AG04450 (cell line): ENCODE data around the gene ABCA2. TPM values are rescaled to one million over a fixed set of nuclear protein-coding genes. Genes with fewer than 3 reads are reported as not detected.
A peak's percentile ranks its signal among the peaks of the same experiment; 100 is the strongest.

Experiments
- CTCF ChIA-PET: fragments of 300-600, 350-600 bp; formaldehyde crosslinking; extraction: SDS; loops from one replicate; lab custom pipeline; 2022; ENCODE audit warnings: antibody characterized with exemption, inconsistent platforms; lab: Charles Lee
- POLR2A ChIA-PET: fragments of 350-600 bp; formaldehyde crosslinking; extraction: SDS; loops from one replicate; lab custom pipeline; 2021; ENCODE audit warnings: antibody characterized with exemption, inconsistent platforms; lab: Yijun Ruan, JAX
- DNase-seq: peaks from one replicate; pipeline ENCODE4 v3.0.0-alpha.2; 2011; ENCODE audit warnings: low read depth, low spot score
- H3K27ac ChIP-seq: one replicate; pipeline ENCODE4 v1.5.1; 2012; ENCODE audit warnings: low read depth, low read length, control low read depth
- H3K27me3 ChIP-seq: one replicate; pipeline ENCODE4 v1.6.0; 2012; ENCODE audit warnings: low read length; ENCODE audit not compliant: control insufficient read depth, insufficient read depth
- H3K4me3 ChIP-seq: 2 replicates; pipeline ENCODE4 v1.5.1; 2011; ENCODE audit warnings: mild to moderate bottlenecking, low read depth, low read length, control low read depth
- H3K9me3 ChIP-seq: 2 replicates; pipeline ENCODE4 v1.5.1; 2012; ENCODE audit warnings: low read length; ENCODE audit not compliant: control insufficient read depth, insufficient read depth
- polyA minus RNA-seq: library from RNA; depleted of rRNA, polyadenylated mRNA; stranded (reverse); fragments of >200 nt; gene quantifications from 2 replicates; pipeline ENCODE4 v1.2.3, GENCODE V29; 2011; rRNA and poly(A)+ RNA removed
- polyA plus RNA-seq: library from polyadenylated mRNA; depleted of rRNA; stranded (reverse); fragments of >200 nt; gene quantifications from 2 replicates; pipeline ENCODE4 v1.2.3, GENCODE V29; 2011; rRNA removed
- TF ChIP-seq, protein P1 (sequence below): IDR thresholded peaks from 2 replicates; pipeline ENCODE4 v1.5.1; 2011; ENCODE audit warnings: low read depth, low read length, control low read depth, inconsistent platforms

The ABCA2 gene, protein sequence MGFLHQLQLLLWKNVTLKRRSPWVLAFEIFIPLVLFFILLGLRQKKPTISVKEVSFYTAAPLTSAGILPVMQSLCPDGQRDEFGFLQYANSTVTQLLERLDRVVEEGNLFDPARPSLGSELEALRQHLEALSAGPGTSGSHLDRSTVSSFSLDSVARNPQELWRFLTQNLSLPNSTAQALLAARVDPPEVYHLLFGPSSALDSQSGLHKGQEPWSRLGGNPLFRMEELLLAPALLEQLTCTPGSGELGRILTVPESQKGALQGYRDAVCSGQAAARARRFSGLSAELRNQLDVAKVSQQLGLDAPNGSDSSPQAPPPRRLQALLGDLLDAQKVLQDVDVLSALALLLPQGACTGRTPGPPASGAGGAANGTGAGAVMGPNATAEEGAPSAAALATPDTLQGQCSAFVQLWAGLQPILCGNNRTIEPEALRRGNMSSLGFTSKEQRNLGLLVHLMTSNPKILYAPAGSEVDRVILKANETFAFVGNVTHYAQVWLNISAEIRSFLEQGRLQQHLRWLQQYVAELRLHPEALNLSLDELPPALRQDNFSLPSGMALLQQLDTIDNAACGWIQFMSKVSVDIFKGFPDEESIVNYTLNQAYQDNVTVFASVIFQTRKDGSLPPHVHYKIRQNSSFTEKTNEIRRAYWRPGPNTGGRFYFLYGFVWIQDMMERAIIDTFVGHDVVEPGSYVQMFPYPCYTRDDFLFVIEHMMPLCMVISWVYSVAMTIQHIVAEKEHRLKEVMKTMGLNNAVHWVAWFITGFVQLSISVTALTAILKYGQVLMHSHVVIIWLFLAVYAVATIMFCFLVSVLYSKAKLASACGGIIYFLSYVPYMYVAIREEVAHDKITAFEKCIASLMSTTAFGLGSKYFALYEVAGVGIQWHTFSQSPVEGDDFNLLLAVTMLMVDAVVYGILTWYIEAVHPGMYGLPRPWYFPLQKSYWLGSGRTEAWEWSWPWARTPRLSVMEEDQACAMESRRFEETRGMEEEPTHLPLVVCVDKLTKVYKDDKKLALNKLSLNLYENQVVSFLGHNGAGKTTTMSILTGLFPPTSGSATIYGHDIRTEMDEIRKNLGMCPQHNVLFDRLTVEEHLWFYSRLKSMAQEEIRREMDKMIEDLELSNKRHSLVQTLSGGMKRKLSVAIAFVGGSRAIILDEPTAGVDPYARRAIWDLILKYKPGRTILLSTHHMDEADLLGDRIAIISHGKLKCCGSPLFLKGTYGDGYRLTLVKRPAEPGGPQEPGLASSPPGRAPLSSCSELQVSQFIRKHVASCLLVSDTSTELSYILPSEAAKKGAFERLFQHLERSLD (N-terminal part only)
- polyA plus RNA-seq = 4.7 and 8.8 TPM in 2 replicates
- 9.0 and 17.7 TPM in 2 replicates for polyA minus RNA-seq

DNA sequence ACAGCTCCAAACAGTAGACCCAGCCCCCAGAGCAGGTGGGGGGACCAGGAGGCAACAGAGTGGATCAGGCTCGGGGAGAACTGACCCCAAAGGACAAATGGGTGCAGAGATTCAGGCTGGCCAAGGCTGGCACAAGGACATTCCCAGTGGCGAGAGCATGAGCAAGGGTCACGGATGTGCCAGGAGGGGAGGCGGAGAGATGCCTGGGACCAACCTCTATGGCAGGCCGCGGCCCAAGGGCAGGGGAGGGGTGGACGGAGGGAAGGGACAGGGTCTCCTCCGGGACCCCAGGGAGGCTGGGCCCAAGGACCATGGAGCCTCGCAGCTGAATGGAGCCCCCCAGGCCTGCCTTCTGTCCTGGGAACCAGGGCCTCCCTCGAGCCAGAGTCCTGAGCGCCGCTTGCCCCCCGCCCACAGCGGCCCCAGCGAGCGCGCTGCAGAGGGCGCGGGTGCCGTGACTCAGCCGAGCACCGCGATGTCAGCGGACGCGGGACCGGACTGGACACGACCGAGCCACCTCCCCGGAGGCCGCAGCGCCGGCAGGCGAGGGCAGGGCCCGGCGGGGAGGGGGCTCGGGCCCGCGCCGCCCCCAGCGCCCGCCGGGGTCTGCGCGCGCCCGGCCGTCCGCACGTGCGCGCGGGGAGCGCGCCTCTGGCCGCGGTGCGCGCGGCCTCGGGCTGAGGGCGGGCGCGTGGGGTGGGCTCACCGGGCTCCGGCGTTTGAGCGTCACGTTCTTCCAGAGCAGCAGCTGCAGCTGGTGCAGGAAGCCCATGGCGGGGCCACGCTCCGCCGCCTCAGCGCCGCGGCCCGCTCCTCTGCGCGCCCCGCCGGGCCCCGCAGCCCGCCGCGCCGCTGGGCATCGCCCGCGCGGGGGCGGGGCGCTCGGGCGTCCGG is at the start of gene ABCA2:
TSS of gene ABCA2 (minus strand) at position 869 of the 894 bp plus-strand sequence. CDS start at position 772, 97 bp downstream.
- Histone ChIP-seq H3K9me3 (no peaks in the 10 kb centered on the region; the same call in 1 of the 2 replicates), H3K4me3 (peak within 1 kb of the TSS; percentile 59), H3K27ac (no peak within 1 kb of the TSS), H3K27me3 (no peaks in the 10 kb centered on the region)
- POLR2A ChIA-PET = no interaction called here
- CTCF ChIA-PET = no interaction called here
- DNase-seq = no peak
- TF ChIP-seq, protein P1, sequence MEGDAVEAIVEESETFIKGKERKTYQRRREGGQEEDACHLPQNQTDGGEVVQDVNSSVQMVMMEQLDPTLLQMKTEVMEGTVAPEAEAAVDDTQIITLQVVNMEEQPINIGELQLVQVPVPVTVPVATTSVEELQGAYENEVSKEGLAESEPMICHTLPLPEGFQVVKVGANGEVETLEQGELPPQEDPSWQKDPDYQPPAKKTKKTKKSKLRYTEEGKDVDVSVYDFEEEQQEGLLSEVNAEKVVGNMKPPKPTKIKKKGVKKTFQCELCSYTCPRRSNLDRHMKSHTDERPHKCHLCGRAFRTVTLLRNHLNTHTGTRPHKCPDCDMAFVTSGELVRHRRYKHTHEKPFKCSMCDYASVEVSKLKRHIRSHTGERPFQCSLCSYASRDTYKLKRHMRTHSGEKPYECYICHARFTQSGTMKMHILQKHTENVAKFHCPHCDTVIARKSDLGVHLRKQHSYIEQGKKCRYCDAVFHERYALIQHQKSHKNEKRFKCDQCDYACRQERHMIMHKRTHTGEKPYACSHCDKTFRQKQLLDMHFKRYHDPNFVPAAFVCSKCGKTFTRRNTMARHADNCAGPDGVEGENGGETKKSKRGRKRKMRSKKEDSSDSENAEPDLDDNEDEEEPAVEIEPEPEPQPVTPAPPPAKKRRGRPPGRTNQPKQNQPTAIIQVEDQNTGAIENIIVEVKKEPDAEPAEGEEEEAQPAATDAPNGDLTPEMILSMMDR = no peak

DNA sequence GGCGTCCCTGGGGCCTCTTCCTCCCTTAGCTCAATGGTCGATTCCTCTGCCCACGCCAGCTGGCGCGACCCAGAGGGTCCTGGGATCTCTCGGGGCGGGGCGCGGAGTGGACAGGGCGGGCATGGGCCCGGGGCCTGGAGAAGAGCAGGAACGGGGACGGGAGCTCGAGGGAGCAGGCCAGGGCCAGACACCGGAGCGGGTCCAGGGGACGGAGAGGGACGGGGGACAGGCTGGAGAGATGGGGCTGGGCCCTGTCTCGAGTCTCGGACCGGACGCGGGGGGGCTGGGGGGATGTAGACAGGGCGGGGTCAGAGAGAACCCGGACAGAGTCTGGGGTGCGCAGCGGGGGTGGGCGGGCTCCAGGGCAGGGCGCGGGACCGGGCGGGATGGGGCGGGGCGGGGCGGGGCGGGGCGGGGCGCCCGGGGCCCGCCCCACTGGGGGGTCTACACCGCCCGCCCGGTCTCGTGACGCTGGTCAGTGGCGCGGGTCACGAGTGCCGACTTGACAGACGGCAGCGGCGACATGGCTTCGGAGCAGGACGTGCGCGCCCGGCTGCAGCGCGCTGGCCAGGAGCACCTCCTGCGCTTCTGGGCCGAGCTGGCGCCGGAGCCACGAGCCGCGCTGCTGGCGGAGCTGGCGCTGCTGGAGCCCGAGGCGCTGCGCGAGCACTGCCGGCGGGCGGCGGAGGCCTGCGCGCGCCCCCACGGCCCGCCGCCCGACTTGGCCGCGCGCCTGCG is 49.1 kb upstream of the ABCA2 start, which contains the start of gene UAP1L1:
TSS of gene UAP1L1 (plus strand) at position 508 of the 738 bp plus-strand sequence. CDS start at position 524, 16 bp downstream.
- Histone ChIP-seq H3K4me3 (peak within 1 kb of the TSS; percentile 73), H3K27me3 (no peaks in the 10 kb centered on the region), H3K9me3 (no peaks in the 10 kb centered on the region; the same call in 1 of the 2 replicates), H3K27ac (no peak within 1 kb of the TSS)
- ChIA-PET POLR2A (interaction anchor here (0.8 kb wide), 1 partner anchor 10 kb away, joined by 3 read pairs; the partner anchor contains the start of gene MAN1B1), CTCF (interaction anchor here (1.0 kb wide), 1 partner anchor 9 kb away, joined by 3 read pairs; no protein-coding TSS in a partner anchor)
- no peak for DNase-seq
- TF ChIP-seq, protein P1 = no peak

DNA sequence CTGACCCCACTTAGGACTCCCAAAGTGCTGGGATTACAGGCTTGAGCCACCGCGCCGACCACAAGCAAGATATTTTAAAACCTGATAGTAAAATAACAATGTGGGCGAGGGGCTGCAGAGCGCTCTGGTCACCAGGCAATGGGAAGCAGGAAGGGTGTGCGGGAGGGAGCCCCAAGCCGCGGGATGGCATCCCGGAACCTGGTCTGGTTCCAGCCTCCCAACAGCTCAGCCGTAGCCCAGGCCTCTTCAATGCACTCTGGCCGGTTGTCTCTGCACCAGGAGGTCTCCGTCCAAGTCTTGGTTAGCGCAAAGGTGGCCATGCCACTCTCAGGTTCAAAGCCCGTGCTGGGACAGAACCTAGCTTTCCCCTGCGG is 48.6 kb upstream of the ABCA2 start:
- no peak overlapping the region for H3K27ac ChIP-seq
- peak overlapping the region; percentile 51; the same call in 1 of the 2 replicates for H3K4me3 ChIP-seq
- POLR2A ChIA-PET = interaction anchor here (0.8 kb wide), 1 partner anchor 10 kb away, joined by 3 read pairs; the partner anchor contains the start of gene MAN1B1
- no peaks in the 10 kb centered on the region; the same call in 1 of the 2 replicates for H3K9me3 ChIP-seq
- CTCF ChIA-PET = interaction anchor here (1.0 kb wide), 1 partner anchor 9 kb away, joined by 3 read pairs; no protein-coding TSS in a partner anchor
- H3K27me3 ChIP-seq = no peaks in the 10 kb centered on the region
- TF ChIP-seq, protein P1 = no peak
- no peak for DNase-seq
